Mesenchymal stem cell (in vitro differentiated cells and primary cell): ENCODE measurements around the gene SH3BP5L. TPM values are rescaled to one million over a fixed set of nuclear protein-coding genes. Genes with fewer than 3 reads are reported as not detected.

ENCODE experiments used
- DNase-seq: peaks from one replicate; pipeline ENCODE4 v3.0.0-alpha.2; 2013
- H2AFZ ChIP-seq: one replicate; pipeline ENCODE4 v1.6.1; 2013; ENCODE audit warnings: low read depth, mild to moderate bottlenecking, control low read depth, inconsistent platforms, low read length, moderate library complexity
- H2AK5ac ChIP-seq: 2 replicates; pipeline ENCODE4 v1.6.1; 2013; ENCODE audit warnings: low read length, moderate library complexity, mild to moderate bottlenecking, inconsistent platforms; ENCODE audit not compliant: severe bottlenecking
- H2BK120ac ChIP-seq: one replicate; pipeline ENCODE4 v1.6.1; 2013; ENCODE audit warnings: low read depth, mild to moderate bottlenecking, inconsistent platforms, low read length, moderate library complexity
- H2BK12ac ChIP-seq, 2 experiments: one replicate each; pipeline ENCODE4 v1.6.1; 2013; ENCODE audit warnings: inconsistent platforms in 2 of 2, low read length in 2 of 2, mild to moderate bottlenecking in 2 of 2, moderate library complexity in 2 of 2, control low read depth in 1 of 2
- H2BK15ac ChIP-seq: one replicate; pipeline ENCODE4 v1.6.1; 2013; ENCODE audit warnings: mild to moderate bottlenecking, low read depth, inconsistent platforms; ENCODE audit not compliant: poor library complexity, severe bottlenecking
- H2BK5ac ChIP-seq: 2 replicates; pipeline ENCODE4 v1.6.1; 2013; ENCODE audit warnings: low read depth, mild to moderate bottlenecking, low read length, control low read depth, inconsistent platforms; ENCODE audit not compliant: poor library complexity, severe bottlenecking
- H3K14ac ChIP-seq, 2 experiments: one replicate each; pipeline ENCODE4 v1.6.1; 2013; ENCODE audit warnings: inconsistent platforms in 2 of 2, low read length in 2 of 2, control low read depth in 1 of 2, mild to moderate bottlenecking in 1 of 2, moderate library complexity in 1 of 2
- H3K18ac ChIP-seq, 2 experiments: one replicate each; pipeline ENCODE4 v1.6.1; 2013; ENCODE audit warnings: inconsistent platforms in 2 of 2, low read length in 2 of 2, control low read depth in 1 of 2, low read depth in 1 of 2, mild to moderate bottlenecking in 1 of 2
- H3K23ac ChIP-seq, 2 experiments: one replicate each; pipeline ENCODE4 v1.6.1; 2013; ENCODE audit warnings: inconsistent platforms in 2 of 2, low read length in 2 of 2, mild to moderate bottlenecking in 2 of 2, moderate library complexity in 2 of 2, control low read depth in 1 of 2
- H3K27ac ChIP-seq: 2 replicates; pipeline ENCODE4 v1.5.1; 2013; ENCODE audit warnings: mild to moderate bottlenecking, moderate library complexity, low read length, control low read depth, inconsistent platforms; ENCODE audit not compliant: poor library complexity, severe bottlenecking
- H3K27me3 ChIP-seq, 2 experiments: 2 replicates each; pipeline versions ENCODE4 v1.6.1 to v1.7.0; 2013; ENCODE audit warnings: low read length in 2 of 2, mild to moderate bottlenecking in 2 of 2, moderate library complexity in 2 of 2, control low read depth in 1 of 2, inconsistent platforms in 1 of 2; ENCODE audit not compliant: control insufficient read depth in 1 of 2, insufficient read depth in 1 of 2
- H3K36me3 ChIP-seq, 2 experiments: 2 replicates each; pipeline versions ENCODE4 v1.6.1 to v1.7.0; 2013; ENCODE audit warnings: low read length in 2 of 2, control low read depth in 1 of 2, inconsistent platforms in 1 of 2, low read depth in 1 of 2, mild to moderate bottlenecking in 1 of 2; ENCODE audit not compliant: insufficient read depth in 2 of 2, control insufficient read depth in 1 of 2
- H3K4ac ChIP-seq, 2 experiments: one replicate each; pipeline ENCODE4 v1.6.1; 2013; ENCODE audit warnings: inconsistent platforms in 2 of 2, low read length in 2 of 2, mild to moderate bottlenecking in 2 of 2, moderate library complexity in 2 of 2, control low read depth in 1 of 2, low read depth in 1 of 2
- H3K4me1 ChIP-seq: 2 replicates; pipeline ENCODE4 v1.6.1; 2013; ENCODE audit warnings: low read depth, low read length, control low read depth; ENCODE audit not compliant: control insufficient read depth, insufficient read depth
- H3K4me2 ChIP-seq: 2 replicates; pipeline ENCODE4 v1.6.1; 2013; ENCODE audit warnings: low read length, mild to moderate bottlenecking, inconsistent platforms; ENCODE audit not compliant: poor library complexity, severe bottlenecking
- H3K4me3 ChIP-seq, 2 experiments: 2 replicates each; pipeline versions ENCODE4 v1.5.1 to v1.7.0; 2013; ENCODE audit warnings: low read length in 2 of 2, mild to moderate bottlenecking in 2 of 2, control low read depth in 1 of 2, low read depth in 1 of 2; ENCODE audit not compliant: insufficient read depth in 1 of 2
- H3K79me1 ChIP-seq: replicated peaks from 2 replicates; pipeline ENCODE4 v1.6.1; 2013; ENCODE audit warnings: mild to moderate bottlenecking, control low read depth, low read length, inconsistent platforms; ENCODE audit not compliant: poor library complexity, severe bottlenecking
- H3K9ac ChIP-seq: 2 replicates; pipeline ENCODE4 v1.7.0; 2013; ENCODE audit warnings: mild to moderate bottlenecking, low read length, moderate library complexity
- H3K9me3 ChIP-seq: 2 replicates; pipeline ENCODE4 v1.7.0; 2013; ENCODE audit warnings: mild to moderate bottlenecking, low read length; ENCODE audit not compliant: control insufficient read depth
- H4K8ac ChIP-seq: one replicate; pipeline ENCODE4 v1.6.1; 2013; ENCODE audit warnings: inconsistent platforms, mild to moderate bottlenecking, low read length, moderate library complexity
- H4K91ac ChIP-seq: one replicate; pipeline ENCODE4 v1.6.1; 2013; ENCODE audit warnings: mild to moderate bottlenecking, low read length, inconsistent platforms
- WGBS: methylation state at CpG from one replicate; pipeline ENCODE4 v1.1.7; 2013; ENCODE audit warnings: mixed read lengths; 5-methylcytosine and 5-hydroxymethylcytosine counted together
- polyA plus RNA-seq, 2 experiments: library from polyadenylated mRNA; stranded (reverse); fragments of 200-250 nt; gene quantifications; one replicate each; pipeline ENCODE4 v1.2.3, GENCODE V29; 2013

The SH3BP5L gene
- 9.3 TPM for polyA plus RNA-seq (2013, experiment 1 of 2)
- 9.7 TPM for polyA plus RNA-seq (2013, experiment 2 of 2)

DNA sequence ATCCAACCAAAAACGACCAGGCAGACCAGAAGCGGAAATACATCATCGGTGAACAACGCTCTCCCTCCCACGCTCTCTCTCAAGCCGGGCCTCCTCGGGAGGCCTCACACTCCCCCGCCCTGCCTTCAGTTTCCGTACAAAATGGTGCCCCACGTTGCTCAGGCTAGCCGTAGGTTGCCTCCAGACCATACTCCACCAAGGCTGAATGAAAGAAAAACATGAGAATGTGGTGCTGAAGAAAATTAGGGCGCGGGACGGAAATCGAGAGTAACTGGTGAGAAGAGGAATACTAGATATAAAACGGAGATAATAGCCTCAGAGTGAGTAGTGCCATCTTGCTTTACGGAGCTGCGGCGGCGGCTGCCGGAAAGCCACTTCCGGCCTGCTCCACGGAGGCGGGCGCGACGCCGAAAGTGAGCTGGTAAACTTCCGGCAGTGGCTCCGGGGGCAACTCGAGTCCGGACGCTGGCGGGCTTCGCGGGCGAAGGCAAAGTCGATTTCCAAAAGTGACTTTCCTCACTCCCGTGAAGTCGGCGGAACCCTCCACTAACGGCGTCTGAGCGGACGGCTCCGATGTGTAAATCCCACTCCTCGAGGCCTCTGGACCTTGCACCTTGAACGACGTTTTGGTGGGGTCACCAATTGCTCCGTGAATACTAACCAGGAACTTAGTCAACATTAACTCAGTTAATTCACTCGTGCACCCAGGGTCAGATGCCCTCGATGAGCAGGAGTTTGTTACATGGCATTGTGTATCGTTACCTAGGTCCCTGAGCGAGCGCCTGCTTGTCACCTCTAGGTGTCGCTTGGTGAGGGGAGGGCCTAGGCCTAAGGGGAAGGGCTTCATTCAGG is at the start of gene SH3BP5L:
SH3BP5L (minus strand) TSS at position 7 of the 852 bp plus-strand sequence. CDS start 980 bp downstream, outside the sequence.
- H4K91ac ChIP-seq = peak within 1 kb of the TSS; percentile 69
- peak within 1 kb of the TSS; percentile 75 to 92 for H3K4ac ChIP-seq
- peak within 1 kb of the TSS; percentile 96 for H3K9ac ChIP-seq
- peak within 1 kb of the TSS in 1 of 2 experiments; percentile 9 for H3K14ac ChIP-seq
- H3K23ac ChIP-seq = no peak within 1 kb of the TSS
- no peak within 1 kb of the TSS for H2BK12ac ChIP-seq
- peak within 1 kb of the TSS; percentile 94 to 98 for H3K18ac ChIP-seq
- peak within 1 kb of the TSS; percentile 98 for H2AFZ ChIP-seq
- H3K4me2 ChIP-seq = peak within 1 kb of the TSS; percentile 91
- H3K9me3 ChIP-seq = no peaks in the 10 kb centered on the region
- H2BK5ac ChIP-seq = peak within 1 kb of the TSS; percentile 95
- H3K27ac ChIP-seq = peak within 1 kb of the TSS; percentile 90
- H3K4me1 ChIP-seq = peaks cover 22% of the 10 kb centered on the region
- peak within 1 kb of the TSS; percentile 82 to 94 for H3K4me3 ChIP-seq
- peaks cover 12% of the 10 kb centered on the region for H3K79me1 ChIP-seq
- H2AK5ac ChIP-seq = peak within 1 kb of the TSS; percentile 27
- WGBS = under 1% methylated on average over 56 of the region's 56 CpGs
- peak within 1 kb of the TSS; percentile 97 for H4K8ac ChIP-seq
- H2BK15ac ChIP-seq = no peak within 1 kb of the TSS
- peaks cover 16 to 29% of the 10 kb centered on the region in 2 experiments for H3K36me3 ChIP-seq
- peak; percentile 98 for DNase-seq
- no peak within 1 kb of the TSS for H2BK120ac ChIP-seq
- H3K27me3 ChIP-seq = peaks cover 0 to under 1% of the 10 kb centered on the region in 2 experiments

- H3K4ac ChIP-seq = no peak overlapping the region
- no peaks in the 10 kb centered on the region for H3K36me3 ChIP-seq
- H3K79me1 ChIP-seq = no peaks in the 10 kb centered on the region
- H2BK120ac ChIP-seq = no peak overlapping the region
- H3K23ac ChIP-seq = no peak overlapping the region
- H3K9me3 ChIP-seq = no peaks in the 10 kb centered on the region
- peak overlapping the region; percentile 90 for H3K9ac ChIP-seq
- no peaks in the 10 kb centered on the region for H3K27me3 ChIP-seq
- WGBS = 2% methylated on average over 20 of the region's 23 CpGs
- H2AK5ac ChIP-seq = no peak overlapping the region
- no peak overlapping the region for H2AFZ ChIP-seq
- DNase-seq = no peak
- peaks cover 1% of the 10 kb centered on the region for H3K4me1 ChIP-seq
- no peak overlapping the region for H3K18ac ChIP-seq
- H4K91ac ChIP-seq = no peak overlapping the region
- peak overlapping the region; percentile 49 for H3K27ac ChIP-seq
- H4K8ac ChIP-seq = no peak overlapping the region
- H3K4me2 ChIP-seq = peak overlapping the region; percentile 46
- H2BK12ac ChIP-seq = no peak overlapping the region
- H2BK15ac ChIP-seq = no peak overlapping the region
- peak overlapping the region; percentile 28 to 83 for H3K4me3 ChIP-seq
- no peak overlapping the region for H3K14ac ChIP-seq
- H2BK5ac ChIP-seq = no peak overlapping the region
Observed at GRCh38 chr1:248873993-248874533, 48.3 kb upstream of the SH3BP5L start.

GRCh38 chr1:248873409-248873992 is 47.8 kb upstream of the SH3BP5L start:
- no peak overlapping the region for H2AK5ac ChIP-seq
- peak overlapping the region; percentile 61 to 83 for H3K4me3 ChIP-seq
- peak overlapping the region in 1 of 2 experiments; percentile 12 for H3K4ac ChIP-seq
- no peak overlapping the region for H3K23ac ChIP-seq
- peak overlapping the region; percentile 51 for H2AFZ ChIP-seq
- H3K9ac ChIP-seq = peak overlapping the region; percentile 90
- no peak overlapping the region for H4K91ac ChIP-seq
- no peaks in the 10 kb centered on the region for H3K9me3 ChIP-seq
- peaks cover 1% of the 10 kb centered on the region for H3K4me1 ChIP-seq
- DNase-seq = peak; percentile 98
- H2BK120ac ChIP-seq = no peak overlapping the region
- no peaks in the 10 kb centered on the region for H3K36me3 ChIP-seq
- H3K4me2 ChIP-seq = peak overlapping the region; percentile 72
- peak overlapping the region; percentile 70 for H3K27ac ChIP-seq
- peak overlapping the region in 1 of 2 experiments; percentile 64 for H2BK12ac ChIP-seq
- WGBS = under 1% methylated on average over 40 of the region's 41 CpGs
- peak overlapping the region; percentile 73 for H4K8ac ChIP-seq
- H3K27me3 ChIP-seq = no peaks in the 10 kb centered on the region
- H2BK5ac ChIP-seq = no peak overlapping the region
- H3K14ac ChIP-seq = no peak overlapping the region
- H2BK15ac ChIP-seq = no peak overlapping the region
- H3K18ac ChIP-seq = peak overlapping the region; percentile 9 to 77
- no peaks in the 10 kb centered on the region for H3K79me1 ChIP-seq
